Activated naive CD4-positive, alpha-beta T cell treated with anti-CD3 and anti-CD28 coated beads for 36 hours (primary cell): ENCODE data around the gene AZGP1. TPM values are rescaled to one million over a fixed set of nuclear protein-coding genes. Genes with fewer than 3 reads are reported as not detected.

ENCODE experiments used
- CTCF ChIA-PET: fragments of 350-600 bp; sonication (Branson Sonifier 250); formaldehyde crosslinking; loops from one replicate; lab custom pipeline; 2021; ENCODE audit warnings: antibody characterized with exemption; lab: Charles Lee
- DNase-seq: peaks from one replicate; pipeline ENCODE4 v3.0.0-alpha.2; 2020
- H3K27ac Mint-ChIP-seq: one replicate; pipeline ENCODE4 v1.8.0; 2021; ENCODE audit warnings: mild to moderate bottlenecking, mixed read lengths
- H3K27me3 Mint-ChIP-seq: one replicate; pipeline ENCODE4 v1.8.0; 2021; ENCODE audit warnings: low read depth, mixed read lengths
- H3K36me3 Mint-ChIP-seq: one replicate; pipeline ENCODE4 v1.8.0; 2021; ENCODE audit warnings: low read depth, mixed read lengths
- H3K4me1 Mint-ChIP-seq: one replicate; pipeline ENCODE4 v1.8.0; 2021; ENCODE audit warnings: low read depth, mixed read lengths
- H3K4me3 Mint-ChIP-seq: one replicate; pipeline ENCODE4 v1.8.0; 2021; ENCODE audit warnings: mild to moderate bottlenecking, moderate library complexity, mixed read lengths
- H3K9me3 Mint-ChIP-seq: one replicate; pipeline ENCODE4 v1.8.0; 2021; ENCODE audit warnings: mixed read lengths
- intact Hi-C: fragments of 100-400 bp; cut with micrococcal nuclease; formaldehyde crosslinking; loops from one replicate; pipeline ENCODE4 v1.15.1; 2023
- total RNA-seq, 2 experiments: library from RNA; stranded (reverse); gene quantifications; one replicate each; pipeline ENCODE4 v1.2.3, GENCODE V29; 2021

The AZGP1 gene
- total RNA-seq = not detected

DNA sequence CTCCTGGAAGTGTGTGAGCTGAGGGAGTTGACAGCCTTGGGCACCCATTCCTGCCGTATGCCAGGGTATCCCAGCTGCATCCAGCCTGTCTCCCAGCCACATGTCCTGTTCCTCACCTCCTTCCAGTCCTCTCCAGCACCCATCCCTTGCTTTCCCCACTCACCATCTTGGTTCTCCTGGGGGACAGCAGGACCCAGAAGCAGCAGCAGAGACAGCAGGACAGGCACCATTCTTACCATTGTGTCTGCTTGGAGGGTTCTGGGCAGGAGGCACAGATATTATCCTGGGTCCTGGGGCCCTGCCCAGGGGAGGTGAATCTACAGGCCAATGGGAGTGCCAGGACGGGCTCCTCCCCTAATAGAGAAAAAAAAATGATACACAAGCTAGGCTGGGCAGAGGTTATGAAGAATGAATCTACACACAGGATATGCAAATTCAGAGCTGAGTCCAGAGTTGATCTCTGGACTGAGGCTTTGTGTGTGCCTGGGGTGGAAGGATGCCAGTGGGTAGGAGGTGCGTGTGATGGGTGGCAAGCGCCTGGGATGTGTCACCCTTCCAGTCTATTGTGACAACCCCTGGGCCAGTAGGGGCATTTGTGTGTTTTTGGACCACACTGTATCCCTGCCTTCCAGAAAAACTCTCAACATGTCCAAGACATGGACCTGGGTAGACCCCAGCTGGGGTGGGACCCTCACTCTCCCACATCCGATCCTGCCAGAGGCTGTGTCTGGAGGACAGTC is at the start of gene AZGP1:
Gene AZGP1 (minus strand): TSS at position 250 of the 740 bp plus-strand sequence. CDS start 11 bp downstream, at position 239.
- H3K27me3 Mint-ChIP-seq = peaks cover 2% of the 10 kb centered on the region
- CTCF ChIA-PET = no interaction called here
- H3K4me1 Mint-ChIP-seq = no peaks in the 10 kb centered on the region
- intact Hi-C loops = loop anchor here (5.0 kb wide), 1 partner anchor 64 kb away; no protein-coding TSS in a partner anchor
- no peaks in the 10 kb centered on the region for H3K9me3 Mint-ChIP-seq
- no peak within 1 kb of the TSS for H3K27ac Mint-ChIP-seq
- no peak within 1 kb of the TSS for H3K4me3 Mint-ChIP-seq
- DNase-seq = no peak
- no peaks in the 10 kb centered on the region for H3K36me3 Mint-ChIP-seq

DNA sequence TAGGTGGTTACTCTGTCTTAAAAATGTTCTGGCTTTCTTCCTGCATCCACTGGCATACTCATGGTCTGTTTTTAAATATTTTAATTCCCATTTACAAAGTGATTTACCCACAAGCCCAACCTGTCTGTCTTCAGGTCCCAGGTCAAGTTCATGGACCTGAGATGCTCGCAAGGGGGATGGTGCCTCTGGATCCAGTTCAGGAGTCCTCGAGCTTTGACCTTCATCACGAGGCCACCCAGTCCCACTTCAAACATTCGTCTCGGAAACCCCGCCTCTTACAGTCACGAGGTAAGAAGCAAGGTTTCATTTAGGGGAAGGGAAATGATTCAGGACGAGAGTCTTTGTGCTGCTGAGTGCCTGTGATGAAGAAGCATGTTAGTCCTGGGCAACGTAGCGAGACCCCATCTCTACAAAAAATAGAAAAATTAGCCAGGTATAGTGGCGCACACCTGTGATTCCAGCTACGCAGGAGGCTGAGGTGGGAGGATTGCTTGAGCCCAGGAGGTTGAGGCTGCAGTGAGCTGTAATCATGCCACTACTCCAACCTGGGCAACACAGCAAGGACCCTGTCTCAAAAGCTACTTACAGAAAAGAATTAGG is 48.3 kb upstream of the AZGP1 start:
- CTCF ChIA-PET = interaction anchor here (1.0 kb wide), 1 partner anchor 34 kb away, joined by 5 read pairs; no protein-coding TSS in a partner anchor
- H3K27ac Mint-ChIP-seq = peak overlapping the region; percentile 86
- H3K9me3 Mint-ChIP-seq = no peaks in the 10 kb centered on the region
- peaks cover 41% of the 10 kb centered on the region for H3K36me3 Mint-ChIP-seq
- no peaks in the 10 kb centered on the region for H3K27me3 Mint-ChIP-seq
- peak; percentile 37 for DNase-seq
- no peak overlapping the region for H3K4me3 Mint-ChIP-seq
- peaks cover 54% of the 10 kb centered on the region for H3K4me1 Mint-ChIP-seq
- intact Hi-C loops = loop anchor here (5.0 to 10.0 kb wide), 2 partner anchors 239 to 522 kb away; partner anchors contain the start of genes CYP3A4, ZKSCAN5 and ZNF394

DNA sequence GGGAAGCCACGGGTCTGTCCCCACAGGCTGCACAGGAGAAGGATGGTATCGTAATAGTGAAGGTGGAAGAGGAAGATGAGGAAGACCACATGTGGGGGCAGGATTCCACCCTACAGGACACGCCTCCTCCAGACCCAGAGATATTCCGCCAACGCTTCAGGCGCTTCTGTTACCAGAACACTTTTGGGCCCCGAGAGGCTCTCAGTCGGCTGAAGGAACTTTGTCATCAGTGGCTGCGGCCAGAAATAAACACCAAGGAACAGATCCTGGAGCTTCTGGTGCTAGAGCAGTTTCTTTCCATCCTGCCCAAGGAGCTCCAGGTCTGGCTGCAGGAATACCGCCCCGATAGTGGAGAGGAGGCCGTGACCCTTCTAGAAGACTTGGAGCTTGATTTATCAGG is 47.7 kb upstream of the AZGP1 start:
- DNase-seq = no peak
- no peaks in the 10 kb centered on the region for H3K27me3 Mint-ChIP-seq
- no peak overlapping the region for H3K4me3 Mint-ChIP-seq
- H3K27ac Mint-ChIP-seq = peak overlapping the region; percentile 86
- H3K36me3 Mint-ChIP-seq = peaks cover 44% of the 10 kb centered on the region
- CTCF ChIA-PET = interaction anchor here (1.0 kb wide), 1 partner anchor 33 kb away, joined by 5 read pairs; no protein-coding TSS in a partner anchor
- intact Hi-C loops = loop anchor here (1.0 to 10.0 kb wide), 3 partner anchors 17 to 521 kb away; partner anchors contain the start of genes CYP3A4, ZKSCAN5 and ZNF394
- H3K9me3 Mint-ChIP-seq = no peaks in the 10 kb centered on the region
- peaks cover 60% of the 10 kb centered on the region for H3K4me1 Mint-ChIP-seq

DNA sequence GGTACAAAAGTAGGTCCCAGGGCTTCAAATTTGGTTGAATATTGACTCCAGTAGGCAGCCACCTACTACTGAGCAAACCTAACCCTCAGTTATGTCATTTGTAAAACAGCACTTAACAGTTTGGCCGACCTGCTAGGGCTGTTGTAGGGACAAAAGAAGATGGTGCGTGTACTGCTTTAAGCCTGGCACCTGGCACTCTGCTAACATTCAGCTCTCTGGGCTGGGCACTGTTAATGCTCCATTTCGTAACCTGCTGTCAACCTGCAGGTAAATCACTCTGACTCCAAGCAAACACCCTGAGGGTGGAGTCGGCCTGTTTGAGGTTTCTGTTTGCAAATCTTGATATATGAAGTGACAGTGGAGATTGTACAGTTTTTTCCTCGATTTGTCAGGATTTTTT is 46.8 kb upstream of the AZGP1 start:
- Mint-ChIP-seq H3K4me3 (no peak overlapping the region), H3K27ac (peak overlapping the region; percentile 87), H3K36me3 (peaks cover 45% of the 10 kb centered on the region), H3K9me3 (no peaks in the 10 kb centered on the region), H3K4me1 (peaks cover 67% of the 10 kb centered on the region), H3K27me3 (no peaks in the 10 kb centered on the region)
- no peak for DNase-seq
- CTCF ChIA-PET = interaction anchor here (1.8 kb wide), 2 partner anchors 32 to 108 kb away, joined by 5 to 6 read pairs; no protein-coding TSS in a partner anchor
- intact Hi-C loops = loop anchor here (1.0 to 10.0 kb wide), 3 partner anchors 18 to 520 kb away; partner anchors contain the start of genes CYP3A4, ZKSCAN5 and ZNF394

DNA sequence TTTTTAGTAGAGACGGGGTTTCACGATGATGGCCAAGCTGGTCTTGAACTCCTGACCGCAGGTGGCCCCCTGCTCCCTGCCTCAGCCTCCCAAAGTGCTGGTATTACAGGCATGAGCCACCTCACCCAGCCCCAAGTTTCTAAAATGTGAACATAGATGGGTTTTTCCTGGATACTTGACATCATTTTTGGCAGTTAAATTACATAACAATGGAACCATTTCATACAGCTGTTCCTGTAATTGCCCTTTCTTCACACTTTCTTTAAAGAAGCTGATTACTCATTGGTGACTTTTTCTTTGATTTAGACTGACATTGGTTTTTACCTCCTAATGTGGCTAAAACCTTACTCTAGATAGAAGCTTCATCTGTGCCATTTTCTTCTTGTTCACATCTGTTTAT is 45.5 kb upstream of the AZGP1 start:
- Mint-ChIP-seq H3K27me3 (no peaks in the 10 kb centered on the region), H3K9me3 (no peaks in the 10 kb centered on the region), H3K4me1 (peaks cover 78% of the 10 kb centered on the region), H3K27ac (peak overlapping the region; percentile 87), H3K36me3 (peaks cover 51% of the 10 kb centered on the region), H3K4me3 (no peak overlapping the region)
- peak; percentile 65 for DNase-seq
- intact Hi-C loops = loop anchor here (1.0 to 10.0 kb wide), 6 partner anchors 8 to 640 kb away; partner anchors contain the start of genes CYP3A4, MEPCE, ZCWPW1 and ZKSCAN5
- CTCF ChIA-PET = interaction anchor here (1.4 to 1.8 kb wide), 4 partner anchors 13 to 109 kb away, joined by 3 to 6 read pairs (median 4); no protein-coding TSS in a partner anchor

DNA sequence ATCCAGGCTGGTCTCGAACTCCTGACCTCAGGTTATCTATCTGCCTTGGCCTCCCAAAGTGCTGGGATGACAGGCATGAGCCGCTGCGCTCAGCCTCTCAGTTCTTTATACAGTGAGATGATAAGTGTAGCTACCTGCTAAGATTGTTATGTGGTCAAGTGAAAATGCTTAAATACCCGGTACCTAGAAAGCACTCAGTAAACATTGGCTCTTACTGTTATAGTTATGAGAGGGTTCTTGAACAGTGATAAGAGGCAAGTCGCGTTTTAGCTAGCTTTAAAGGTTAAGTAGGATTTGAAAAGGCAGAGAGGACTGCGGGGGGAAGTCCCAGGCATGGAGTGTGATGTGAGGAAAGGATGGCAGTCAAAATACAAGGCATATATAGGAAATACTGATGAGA is 44.1 kb upstream of the AZGP1 start:
- Mint-ChIP-seq H3K4me1 (peaks cover 77% of the 10 kb centered on the region), H3K4me3 (peak overlapping the region; percentile 17), H3K27me3 (no peaks in the 10 kb centered on the region), H3K9me3 (no peaks in the 10 kb centered on the region), H3K27ac (peak overlapping the region; percentile 88), H3K36me3 (peaks cover 44% of the 10 kb centered on the region)
- peak; percentile 78 for DNase-seq
- intact Hi-C loops = loop anchor here (1.0 to 10.0 kb wide), 12 partner anchors 23 to 639 kb away; partner anchors contain the start of genes CYP3A4, FAM200A, MEPCE and ZCWPW1
- CTCF ChIA-PET = interaction anchor here (0.7 to 1.4 kb wide), 2 partner anchors 32 to 40 kb away, joined by 3 to 4 read pairs; no protein-coding TSS in a partner anchor

DNA sequence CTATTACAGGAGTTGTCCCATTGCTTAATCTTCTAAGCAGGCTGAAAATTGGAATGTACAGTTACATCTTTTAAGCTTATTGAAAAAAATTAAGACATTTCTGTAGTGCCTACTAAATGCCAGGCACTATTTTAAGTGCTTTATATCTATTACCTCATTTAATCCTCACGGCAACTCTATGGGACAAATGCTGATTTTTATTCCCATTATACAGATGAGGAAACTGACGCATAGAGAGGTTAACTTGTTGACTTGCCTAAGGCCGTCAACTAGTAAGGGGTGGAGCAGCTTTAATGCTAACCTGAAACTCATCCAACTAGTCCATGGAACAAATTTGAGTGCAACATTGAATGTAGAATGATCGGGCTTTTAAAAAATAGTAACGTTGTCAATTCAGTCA is 42.0 kb upstream of the AZGP1 start:
- Mint-ChIP-seq H3K9me3 (no peaks in the 10 kb centered on the region), H3K36me3 (peaks cover 29% of the 10 kb centered on the region), H3K27ac (peak overlapping the region; percentile 73), H3K27me3 (no peaks in the 10 kb centered on the region), H3K4me1 (peaks cover 81% of the 10 kb centered on the region), H3K4me3 (no peak overlapping the region)
- no peak for DNase-seq
- CTCF ChIA-PET = interaction anchor here (1.7 kb wide), 1 partner anchor 22 kb away, joined by 5 read pairs; no protein-coding TSS in a partner anchor
- intact Hi-C loops = loop anchor here (10.0 kb wide), 1 partner anchor 463 kb away; the partner anchor contains the start of genes FAM200A and ZNF655

DNA sequence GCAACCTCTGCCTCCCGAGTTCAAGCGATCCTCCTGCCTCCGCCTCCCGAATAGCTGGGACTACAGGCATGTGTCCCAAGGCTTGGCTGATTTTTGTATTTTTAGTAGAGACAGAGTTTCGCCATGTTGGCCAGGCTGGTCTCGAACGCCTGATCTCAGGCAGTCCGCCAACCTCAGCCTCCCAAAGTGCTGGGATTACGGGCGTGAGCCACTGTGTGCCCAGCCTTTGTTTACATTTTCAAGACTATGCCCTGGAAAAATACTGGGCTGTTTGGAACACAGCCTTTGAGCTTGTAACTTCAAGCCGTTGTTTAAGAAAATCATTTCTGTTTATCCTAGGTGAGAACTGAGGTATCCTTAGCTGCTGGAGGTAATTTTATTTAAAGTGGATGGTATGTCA is 41.5 kb upstream of the AZGP1 start:
- no peak for DNase-seq
- CTCF ChIA-PET = interaction anchor here (0.7 to 1.7 kb wide), 2 partner anchors 21 to 160 kb away, joined by 3 to 5 read pairs; partner anchors contain the start of gene STAG3
- Mint-ChIP-seq H3K9me3 (no peaks in the 10 kb centered on the region), H3K4me3 (peak overlapping the region; percentile 29), H3K4me1 (peaks cover 79% of the 10 kb centered on the region), H3K27ac (no peak overlapping the region), H3K27me3 (no peaks in the 10 kb centered on the region), H3K36me3 (peaks cover 23% of the 10 kb centered on the region)
- intact Hi-C loops = loop anchor here (10.0 kb wide), 1 partner anchor 462 kb away; the partner anchor contains the start of genes FAM200A and ZNF655

DNA sequence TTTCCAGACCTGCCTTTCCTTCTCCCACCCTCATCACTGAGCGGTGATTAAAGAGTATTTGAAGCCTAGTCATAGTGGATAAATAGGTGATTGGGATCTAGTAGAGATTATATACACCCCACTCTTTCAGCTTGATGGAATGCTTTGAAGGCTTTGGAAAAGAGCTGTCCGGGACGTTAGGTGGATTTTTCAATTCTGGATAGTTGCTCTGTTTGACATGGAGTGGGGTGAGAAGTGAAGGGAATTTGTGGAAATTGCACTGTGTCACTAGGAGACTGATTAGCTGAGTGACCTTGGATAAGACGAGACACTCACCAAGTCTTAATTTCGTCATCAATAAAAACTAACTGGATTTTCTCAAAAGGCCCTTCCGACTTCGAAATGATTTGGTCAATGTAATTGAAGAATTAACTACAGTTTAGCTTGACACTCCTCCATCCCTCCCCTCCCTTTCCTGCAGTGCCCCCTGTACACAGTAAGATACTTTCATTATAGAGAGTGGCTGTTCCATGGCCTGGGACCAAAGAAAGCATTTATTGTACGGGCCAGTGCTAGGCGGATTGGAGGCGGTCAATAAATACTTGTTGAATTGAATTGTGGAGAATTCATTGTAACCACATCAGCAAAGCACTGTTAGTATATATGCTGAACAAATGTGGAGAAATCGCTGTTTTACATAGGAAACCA is 40.5 kb upstream of the AZGP1 start:
- no peaks in the 10 kb centered on the region for H3K27me3 Mint-ChIP-seq
- intact Hi-C loops = loop anchor here (10.0 kb wide), 1 partner anchor 462 kb away; the partner anchor contains the start of genes FAM200A and ZNF655
- no peaks in the 10 kb centered on the region for H3K9me3 Mint-ChIP-seq
- peak overlapping the region; percentile 88 for H3K4me3 Mint-ChIP-seq
- CTCF ChIA-PET = interaction anchor here (0.6 to 1.8 kb wide), 8 partner anchors 18 to 98 kb away, joined by 3 to 6 read pairs (median 4); partner anchors contain the start of gene GJC3
- peaks cover 19% of the 10 kb centered on the region for H3K36me3 Mint-ChIP-seq
- H3K4me1 Mint-ChIP-seq = peaks cover 70% of the 10 kb centered on the region
- peak overlapping the region; percentile 91 for H3K27ac Mint-ChIP-seq
- no peak for DNase-seq

DNA sequence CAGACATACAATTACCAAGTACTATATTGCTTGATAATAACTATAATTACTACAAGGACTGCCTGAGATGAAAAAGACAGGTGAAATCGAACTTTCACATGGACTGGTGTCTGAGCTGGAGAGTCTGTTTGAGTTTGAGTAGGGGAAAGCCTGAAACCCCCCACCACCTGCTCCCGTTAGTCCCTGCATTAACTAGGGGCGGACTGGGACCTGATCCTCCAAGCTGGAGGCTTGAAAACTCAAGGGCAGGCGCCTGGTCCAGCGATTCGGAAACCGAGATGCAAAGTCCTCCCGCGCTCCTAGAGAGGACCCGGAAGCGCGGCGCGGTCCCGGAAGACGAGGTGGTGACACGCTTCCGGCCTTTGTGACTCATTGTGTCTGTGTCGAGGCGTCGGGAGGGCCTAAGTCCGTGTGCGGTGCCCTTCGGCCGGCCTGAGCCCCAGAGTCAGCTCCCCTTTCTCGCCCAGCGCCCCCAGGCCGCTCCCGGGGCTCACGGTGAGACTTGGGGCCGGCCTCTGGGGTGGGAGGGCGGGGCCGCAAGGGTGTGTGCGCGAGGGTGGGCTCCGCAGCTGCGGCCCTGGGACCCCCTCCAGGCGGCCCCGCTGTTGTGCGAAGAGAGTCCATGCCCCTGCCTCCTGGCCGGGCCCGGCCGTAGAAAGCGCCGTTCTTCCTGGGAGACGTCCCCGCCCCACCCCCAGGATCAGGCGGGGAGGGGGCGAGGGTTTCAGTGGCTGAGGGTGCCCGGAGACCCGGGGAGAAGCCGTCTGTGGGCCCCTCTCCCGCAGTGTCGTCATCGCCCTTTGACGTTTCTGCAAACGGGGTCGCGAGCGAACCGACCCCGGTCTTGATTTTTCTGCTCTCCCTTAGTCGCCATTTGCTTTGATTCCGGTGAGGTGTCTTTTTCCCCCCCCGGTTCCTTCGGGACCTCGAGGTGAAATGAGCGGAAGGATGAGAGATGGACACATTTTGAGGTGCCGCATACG is 39.7 kb upstream of the AZGP1 start, which contains the start of gene ZKSCAN1:
Gene ZKSCAN1 (plus strand): TSS at position 365 of the 983 bp plus-strand sequence. CDS start 7,911 bp downstream, outside the sequence.
- DNase-seq = peak; percentile 89
- Mint-ChIP-seq H3K27me3 (no peaks in the 10 kb centered on the region), H3K4me1 (peaks cover 64% of the 10 kb centered on the region), H3K27ac (peak within 1 kb of the TSS; percentile 91), H3K36me3 (peaks cover 19% of the 10 kb centered on the region), H3K4me3 (peak within 1 kb of the TSS; percentile 88), H3K9me3 (no peaks in the 10 kb centered on the region)
- intact Hi-C loops = loop anchor here (10.0 kb wide), 1 partner anchor 461 kb away; the partner anchor contains the start of genes FAM200A and ZNF655
- CTCF ChIA-PET = interaction anchor here (0.6 to 1.8 kb wide), 8 partner anchors 17 to 534 kb away, joined by 3 to 6 read pairs (median 4); no protein-coding TSS in a partner anchor
